Activated CD4-positive, CD25-positive, alpha-beta regulatory T cell treated with anti-CD3 and anti-CD28 coated beads, Interleukin-2, amount 50 U/mL, for 16 hours (primary cell): ENCODE results near the gene SERINC1.
A peak's percentile ranks its signal among the peaks of the same experiment; 100 is the strongest.
"Not testable (repeated sequence)": the region's sequence is repeated elsewhere in the genome, so short reads cannot be mapped to it uniquely, and the experiment has no call there.

Experiments
- DNase-seq: peaks from one replicate; pipeline ENCODE4 v3.0.0-alpha.2; 2020; ENCODE audit warnings: low read depth, low spot score

The SERINC1 gene

GRCh38 chr6:122471107-122472021 is at the start of gene SERINC1:
TSS of gene SERINC1 (minus strand) at chr6:122471807. CDS start at chr6:122471737, 70 bp downstream.
- DNase-seq: peak; percentile 92

- DNase-seq: no peak
Measured at GRCh38 chr6:122511193-122511924, 39.8 kb upstream of the SERINC1 start.

GRCh38 chr6:122505170-122505569 is 33.6 kb upstream of the SERINC1 start:
- DNase-seq: not testable (repeated sequence)

GRCh38 chr6:122501475-122501874 is 29.9 kb upstream of the SERINC1 start:
- no peak for DNase-seq

- no peak for DNase-seq
Measured at GRCh38 chr6:122495612-122496011, 24.0 kb upstream of the SERINC1 start.

- no peak for DNase-seq
Measured at GRCh38 chr6:122494665-122495272, 23.2 kb upstream of the SERINC1 start.

GRCh38 chr6:122491919-122492555 is 20.4 kb upstream of the SERINC1 start:
- DNase-seq: peak; percentile 37

GRCh38 chr6:122490607-122491006 is 19.0 kb upstream of the SERINC1 start:
- no peak for DNase-seq

- DNase-seq: no peak
Measured at GRCh38 chr6:122484760-122485159, 13.2 kb upstream of the SERINC1 start.

GRCh38 chr6:122482750-122483080 is 11.1 kb upstream of the SERINC1 start:
- DNase-seq: no peak

GRCh38 chr6:122476131-122476530 is 4.5 kb upstream of the SERINC1 start:
- no peak for DNase-seq

GRCh38 chr6:122472022-122472340 is 374 bp upstream of the SERINC1 start:
- no peak for DNase-seq

GRCh38 chr6:122461885-122462284 is 9.7 kb downstream of the SERINC1 start:
- no peak for DNase-seq

GRCh38 chr6:122459865-122460416 is 11.7 kb downstream of the SERINC1 start:
- not testable (repeated sequence) for DNase-seq

- DNase-seq: no peak
Measured at GRCh38 chr6:122459240-122459639, 12.4 kb downstream of the SERINC1 start.

- DNase-seq: no peak
Measured at GRCh38 chr6:122458087-122458486, 13.5 kb downstream of the SERINC1 start.

GRCh38 chr6:122455116-122455515 is 16.5 kb downstream of the SERINC1 start:
- not testable (repeated sequence) for DNase-seq

GRCh38 chr6:122454673-122455072 is 16.9 kb downstream of the SERINC1 start:
- DNase-seq: no peak

- DNase-seq: no peak
Measured at GRCh38 chr6:122452509-122452908, 19.1 kb downstream of the SERINC1 start.

GRCh38 chr6:122449069-122449468 is 22.5 kb downstream of the SERINC1 start:
- no peak for DNase-seq

GRCh38 chr6:122445274-122445673 is 26.3 kb downstream of the SERINC1 start:
- DNase-seq: no peak

GRCh38 chr6:122438975-122439374 is 32.6 kb downstream of the SERINC1 start:
- no peak for DNase-seq
